Mesendoderm (in vitro differentiated cells): ENCODE measurements around the gene SCYGR4. TPM values are rescaled to one million over a fixed set of nuclear protein-coding genes. Genes with fewer than 3 reads are reported as not detected.
A peak's percentile ranks its signal among the peaks of the same experiment; 100 is the strongest.

ENCODE experiments used
- DNase-seq: peaks from one replicate; pipeline ENCODE4 v3.0.0; 2013
- H2AK5ac ChIP-seq: 2 replicates; pipeline ENCODE4 v1.6.1; 2013; ENCODE audit warnings: low read length, inconsistent platforms
- H2BK120ac ChIP-seq: 2 replicates; pipeline ENCODE4 v1.6.1; 2013; ENCODE audit warnings: low read depth, mild to moderate bottlenecking, low read length, moderate library complexity, mixed read lengths
- H2BK15ac ChIP-seq: replicated peaks from 2 replicates; pipeline ENCODE4 v1.6.1; 2013; ENCODE audit warnings: low read depth, mild to moderate bottlenecking, moderate library complexity
- H2BK5ac ChIP-seq: 2 replicates; pipeline ENCODE4 v1.6.1; 2013; ENCODE audit warnings: low read length, inconsistent platforms
- H3K18ac ChIP-seq: 2 replicates; pipeline ENCODE4 v1.6.1; 2013; ENCODE audit warnings: mild to moderate bottlenecking, low read length, mixed read lengths
- H3K23ac ChIP-seq: one replicate; pipeline ENCODE4 v1.6.1; 2013; ENCODE audit warnings: low read length
- H3K27ac ChIP-seq: 2 replicates; pipeline ENCODE4 v1.5.1; 2013; ENCODE audit warnings: low read depth, mild to moderate bottlenecking, inconsistent platforms, low read length, moderate library complexity
- H3K27me3 ChIP-seq: 2 replicates; pipeline ENCODE4 v1.6.1; 2013; ENCODE audit warnings: low read length, control low read depth, mild to moderate bottlenecking, inconsistent platforms; ENCODE audit not compliant: insufficient read depth, poor library complexity
- H3K36me3 ChIP-seq: 2 replicates; pipeline ENCODE4 v1.6.1; 2013; ENCODE audit warnings: low read length, inconsistent platforms; ENCODE audit not compliant: control insufficient read depth, insufficient read depth
- H3K4ac ChIP-seq: one replicate; pipeline ENCODE4 v1.6.1; 2013; ENCODE audit warnings: low read depth, mild to moderate bottlenecking, low read length, moderate library complexity
- H3K4me1 ChIP-seq: 2 replicates; pipeline ENCODE4 v1.6.1; 2013; ENCODE audit warnings: low read depth, low read length, inconsistent platforms; ENCODE audit not compliant: control insufficient read depth
- H3K4me2 ChIP-seq: 2 replicates; pipeline ENCODE4 v1.6.1; 2013; ENCODE audit warnings: low read length
- H3K4me3 ChIP-seq: 2 replicates; pipeline ENCODE4 v1.5.1; 2013; ENCODE audit warnings: mild to moderate bottlenecking, low read length
- H3K56ac ChIP-seq: one replicate; pipeline ENCODE4 v1.6.1; 2013; ENCODE audit warnings: low read length
- H3K79me1 ChIP-seq: 2 replicates; pipeline ENCODE4 v1.6.1; 2013; ENCODE audit warnings: low read length, inconsistent platforms
- H3K79me2 ChIP-seq: 2 replicates; pipeline ENCODE4 v1.6.1; 2013; ENCODE audit warnings: mild to moderate bottlenecking, low read length; ENCODE audit not compliant: control insufficient read depth, insufficient read depth
- H3K9ac ChIP-seq: 2 replicates; pipeline ENCODE4 v1.6.1; 2013; ENCODE audit warnings: low read length, inconsistent platforms
- H4K5ac ChIP-seq: one replicate; pipeline ENCODE4 v1.6.1; 2013; ENCODE audit warnings: low read length
- H4K8ac ChIP-seq: one replicate; pipeline ENCODE4 v1.6.1; 2013; ENCODE audit warnings: low read depth, mild to moderate bottlenecking, control low read depth, low read length, moderate library complexity
- WGBS: extraction: QIAGEN DNeasy Blood & Tissue Kit; methylation state at CpG from one replicate; pipeline ENCODE4 v1.1.7; 2013; ENCODE audit warnings: low lambda C conversion rate, missing lambda C conversion rate; ENCODE audit not compliant: insufficient coverage; ENCODE audit errors: extremely low coverage; 5-methylcytosine and 5-hydroxymethylcytosine counted together
- polyA plus RNA-seq, 2 experiments: library from polyadenylated mRNA; stranded (reverse); fragments of 200-250 nt; gene quantifications; one replicate each; pipeline ENCODE4 v1.2.3, GENCODE V29; 2013

SCYGR4 gene
- polyA plus RNA-seq (2013, experiment 1 of 2): not detected
- not detected for polyA plus RNA-seq (2013, experiment 2 of 2)

- Histone ChIP-seq H3K23ac (no peak within 1 kb of the TSS), H3K4ac (no peak within 1 kb of the TSS), H2BK5ac (no peak within 1 kb of the TSS), H3K4me3 (no peak within 1 kb of the TSS), H3K27me3 (no peaks in the 10 kb centered on the region), H3K18ac (no peak within 1 kb of the TSS), H2BK15ac (no peak within 1 kb of the TSS), H3K9ac (no peak within 1 kb of the TSS), H3K27ac (peak within 1 kb of the TSS; percentile 33), H4K8ac (no peak within 1 kb of the TSS), H3K36me3 (no peaks in the 10 kb centered on the region), H3K56ac (no peak within 1 kb of the TSS), H2BK120ac (no peak within 1 kb of the TSS), H3K4me2 (no peak within 1 kb of the TSS), H3K4me1 (peaks cover 14% of the 10 kb centered on the region), H2AK5ac (no peak within 1 kb of the TSS), H3K79me1 (no peaks in the 10 kb centered on the region), H3K79me2 (no peaks in the 10 kb centered on the region), H4K5ac (no peak within 1 kb of the TSS)
- no peak for DNase-seq
- no CpG with 5 or more reads among the region's 20 CpGs for WGBS
These were observed at the start of gene SCYGR4 for GRCh38 chr2:227617316-227618230. SCYGR4 (plus strand) TSS chr2:227617498; CDS start chr2:227617498, 0 bp downstream.

- Histone ChIP-seq H2BK120ac (no peak overlapping the region), H3K27ac (no peak overlapping the region), H4K5ac (no peak overlapping the region), H2BK15ac (no peak overlapping the region), H3K18ac (no peak overlapping the region), H3K79me1 (no peaks in the 10 kb centered on the region), H2BK5ac (no peak overlapping the region), H3K56ac (no peak overlapping the region), H2AK5ac (no peak overlapping the region), H3K79me2 (no peaks in the 10 kb centered on the region), H3K9ac (no peak overlapping the region), H3K23ac (no peak overlapping the region), H4K8ac (no peak overlapping the region), H3K4me1 (no peaks in the 10 kb centered on the region), H3K4me3 (no peak overlapping the region), H3K4me2 (no peak overlapping the region), H3K27me3 (no peaks in the 10 kb centered on the region), H3K36me3 (no peaks in the 10 kb centered on the region), H3K4ac (no peak overlapping the region)
- no peak for DNase-seq
- WGBS: no CpG with 5 or more reads among the region's 2 CpGs
These were observed 48.5 kb upstream of the SCYGR4 start for GRCh38 chr2:227568852-227569169.

GRCh38 chr2:227570615-227571014 is 46.7 kb upstream of the SCYGR4 start:
- H2BK5ac ChIP-seq: no peak overlapping the region
- H3K4ac ChIP-seq: no peak overlapping the region
- no CpG with 5 or more reads among the region's 1 CpG for WGBS
- H3K27me3 ChIP-seq: no peaks in the 10 kb centered on the region
- no peak overlapping the region for H3K56ac ChIP-seq
- no peaks in the 10 kb centered on the region for H3K79me1 ChIP-seq
- no peak overlapping the region for H3K4me3 ChIP-seq
- H3K4me2 ChIP-seq: no peak overlapping the region
- H4K8ac ChIP-seq: no peak overlapping the region
- no peak overlapping the region for H2BK15ac ChIP-seq
- H2AK5ac ChIP-seq: no peak overlapping the region
- H2BK120ac ChIP-seq: no peak overlapping the region
- no peaks in the 10 kb centered on the region for H3K79me2 ChIP-seq
- no peaks in the 10 kb centered on the region for H3K36me3 ChIP-seq
- no peak overlapping the region for H3K27ac ChIP-seq
- H3K23ac ChIP-seq: no peak overlapping the region
- H3K4me1 ChIP-seq: no peaks in the 10 kb centered on the region
- no peak overlapping the region for H3K9ac ChIP-seq
- H3K18ac ChIP-seq: no peak overlapping the region
- DNase-seq: peak; percentile 48
- H4K5ac ChIP-seq: no peak overlapping the region

GRCh38 chr2:227576110-227576509 is 41.2 kb upstream of the SCYGR4 start:
- Histone ChIP-seq H3K23ac (no peak overlapping the region), H3K56ac (no peak overlapping the region), H2BK120ac (no peak overlapping the region), H3K4me2 (no peak overlapping the region), H3K18ac (no peak overlapping the region), H3K27me3 (no peaks in the 10 kb centered on the region), H3K27ac (no peak overlapping the region), H3K4me1 (no peaks in the 10 kb centered on the region), H2BK5ac (no peak overlapping the region), H3K79me1 (no peaks in the 10 kb centered on the region), H3K36me3 (no peaks in the 10 kb centered on the region), H3K4ac (no peak overlapping the region), H4K8ac (no peak overlapping the region), H4K5ac (no peak overlapping the region), H3K4me3 (no peak overlapping the region), H3K9ac (no peak overlapping the region), H2BK15ac (no peak overlapping the region), H2AK5ac (no peak overlapping the region), H3K79me2 (no peaks in the 10 kb centered on the region)
- DNase-seq: no peak

GRCh38 chr2:227576812-227577211 is 40.5 kb upstream of the SCYGR4 start:
- no CpG with 5 or more reads among the region's 2 CpGs for WGBS

DNA sequence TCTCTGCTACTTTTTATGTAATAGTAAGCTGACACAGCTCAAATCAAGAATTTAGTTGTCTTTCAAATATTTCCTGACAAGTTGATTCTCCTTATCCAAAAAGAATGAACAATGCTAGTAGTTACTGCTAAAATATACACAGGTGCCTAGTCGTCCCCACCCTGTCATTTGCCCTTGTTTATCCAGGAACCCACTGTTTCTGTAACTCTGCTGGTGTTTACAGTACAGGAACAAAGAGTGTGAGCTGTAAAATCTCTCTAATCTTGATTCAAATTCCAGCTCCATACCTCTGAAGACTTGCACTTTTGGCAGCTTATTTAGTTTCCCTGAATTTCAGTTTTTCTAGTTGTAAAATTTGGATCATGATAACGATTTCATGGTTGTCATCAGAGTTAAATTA is 39.7 kb upstream of the SCYGR4 start:
- no peak overlapping the region for H3K18ac ChIP-seq
- no peaks in the 10 kb centered on the region for H3K79me2 ChIP-seq
- no CpG with 5 or more reads among the region's 2 CpGs for WGBS

More at GRCh38 chr2:227576812-227577211, 40.5 kb upstream of the SCYGR4 start:
- no peak overlapping the region for H2BK15ac ChIP-seq
- H3K36me3 ChIP-seq: no peaks in the 10 kb centered on the region
- H4K8ac ChIP-seq: no peak overlapping the region
- H3K4me2 ChIP-seq: no peak overlapping the region
- H3K27me3 ChIP-seq: no peaks in the 10 kb centered on the region
- no peak overlapping the region for H3K4me3 ChIP-seq
- H3K4me1 ChIP-seq: no peaks in the 10 kb centered on the region
- H4K5ac ChIP-seq: no peak overlapping the region
- H2BK120ac ChIP-seq: no peak overlapping the region
- no peak overlapping the region for H2AK5ac ChIP-seq
- H3K23ac ChIP-seq: no peak overlapping the region
- H3K79me1 ChIP-seq: no peaks in the 10 kb centered on the region
- no peak overlapping the region for H3K18ac ChIP-seq
- H2BK5ac ChIP-seq: no peak overlapping the region
- no peak overlapping the region for H3K9ac ChIP-seq
- DNase-seq: no peak
- H3K79me2 ChIP-seq: no peaks in the 10 kb centered on the region
- H3K56ac ChIP-seq: no peak overlapping the region
- H3K27ac ChIP-seq: no peak overlapping the region
- no peak overlapping the region for H3K4ac ChIP-seq

More for the DNA sequence above, 39.7 kb upstream of the SCYGR4 start:
- DNase-seq: peak; percentile 36
- no peak overlapping the region for H3K23ac ChIP-seq
- H3K4me2 ChIP-seq: no peak overlapping the region
- no peak overlapping the region for H3K4me3 ChIP-seq
- H3K4me1 ChIP-seq: no peaks in the 10 kb centered on the region
- no peak overlapping the region for H2BK15ac ChIP-seq
- H2AK5ac ChIP-seq: no peak overlapping the region
- H3K4ac ChIP-seq: no peak overlapping the region
- H3K27ac ChIP-seq: no peak overlapping the region
- no peak overlapping the region for H3K56ac ChIP-seq
- H4K8ac ChIP-seq: no peak overlapping the region
- H2BK120ac ChIP-seq: no peak overlapping the region
- H4K5ac ChIP-seq: no peak overlapping the region
- H3K27me3 ChIP-seq: no peaks in the 10 kb centered on the region
- H3K36me3 ChIP-seq: no peaks in the 10 kb centered on the region
- H3K9ac ChIP-seq: no peak overlapping the region
- no peaks in the 10 kb centered on the region for H3K79me1 ChIP-seq
- no peak overlapping the region for H2BK5ac ChIP-seq
